GM12878 (cell line): Measurements from ENCODE around the gene SLC44A4. TPM values are rescaled to one million over a fixed set of nuclear protein-coding genes. Genes with fewer than 3 reads are reported as not detected.
A peak's percentile ranks its signal among the peaks of the same experiment; 100 is the strongest.

Experiments used
- ATF7 ChIP-seq: fragments of 450-650 bp; IDR thresholded peaks from 2 replicates; pipeline ENCODE4 v1.6.1; 2016; ENCODE audit warnings: low read depth, mild to moderate bottlenecking
- BCL11A ChIP-seq: IDR thresholded peaks from 2 replicates; pipeline ENCODE4 v1.6.1; 2011; ENCODE audit warnings: low read depth, low read length
- EED ChIP-seq: sonication (generic); IDR thresholded peaks from 2 replicates; pipeline ENCODE4 v1.6.1; 2016; ENCODE audit warnings: antibody characterized with exemption, low read depth
- ESRRA ChIP-seq: IDR thresholded peaks from 2 replicates; pipeline ENCODE4 v1.6.1; 2012; ENCODE audit warnings: mild to moderate bottlenecking, low read length, improper control_type of control experiment
- FOS ChIP-seq: IDR thresholded peaks from 3 replicates; pipeline ENCODE4 v1.6.1; 2011; ENCODE audit warnings: borderline replicate concordance; ENCODE audit not compliant: insufficient read length; ENCODE audit errors: extremely low read depth
- GABPA ChIP-seq: IDR thresholded peaks from 2 replicates; pipeline ENCODE4 v1.6.1; 2014; ENCODE audit warnings: antibody characterized with exemption, low read depth, mild to moderate bottlenecking, inconsistent platforms
- HDAC6 ChIP-seq: fragments of 200-600 bp; sonication (generic); IDR thresholded peaks from one replicate; pipeline ENCODE4 v1.8.0; 2017; ENCODE audit warnings: antibody characterized with exemption; ENCODE audit not compliant: unreplicated experiment
- MEF2A ChIP-seq: IDR thresholded peaks from 2 replicates; pipeline ENCODE4 v1.6.1; 2011; ENCODE audit warnings: low read depth, mild to moderate bottlenecking, low read length, moderate library complexity; ENCODE audit not compliant: insufficient read depth
- MTA2 ChIP-seq: fragments of 450-650 bp; IDR thresholded peaks from 2 replicates; pipeline ENCODE4 v1.6.1; 2016; ENCODE audit warnings: low read depth, mild to moderate bottlenecking, moderate library complexity
- MYC ChIP-seq: IDR thresholded peaks from 2 replicates; pipeline ENCODE4 v1.6.1; 2011; ENCODE audit warnings: mild to moderate bottlenecking, low read length, moderate library complexity, inconsistent platforms; ENCODE audit not compliant: insufficient read depth, insufficient replicate concordance, insufficient read length, severe bottlenecking
- PML ChIP-seq: IDR thresholded peaks from 2 replicates; pipeline ENCODE4 v1.6.1; 2012; ENCODE audit warnings: low read length, inconsistent platforms
- SMAD5 ChIP-seq: IDR thresholded peaks from 2 replicates; pipeline ENCODE4 v1.6.1; 2016; ENCODE audit warnings: antibody characterized with exemption, low read depth
- TCF7 ChIP-seq: IDR thresholded peaks from 2 replicates; pipeline ENCODE4 v1.6.1; 2014; ENCODE audit warnings: antibody characterized with exemption, borderline replicate concordance
- YBX1 ChIP-seq: fragments of 450-650 bp; IDR thresholded peaks from 2 replicates; pipeline ENCODE4 v1.6.1; 2016; ENCODE audit warnings: antibody characterized with exemption
- YY1 ChIP-seq: IDR thresholded peaks from 2 replicates; pipeline ENCODE4 v1.6.1; 2011; ENCODE audit warnings: low read depth, mild to moderate bottlenecking, low read length
- polyA plus RNA-seq, 11 experiments: library from polyadenylated mRNA; depleted of rRNA in 4 of 11; unstranded in 6 of 11; stranded (reverse) in 5 of 11; fragments of >200 nt; fragmentation: Nextera tagmentation in 4 of 11; fragmentation: Illumina TruSeq in 1 of 11; extraction: Ambion mirVana in 4 of 11; extraction: Trizol in 1 of 11; gene quantifications; 1 replicate in 1 of 11; 2 replicates in 10 of 11; pipeline versions ENCODE4 v1.2.1 to v1.2.3, GENCODE V29; 2011 to 2016; ENCODE audit warnings: inconsistent platforms in 2 of 11, missing spikeins in 2 of 11, low read depth in 1 of 11
- total RNA-seq, 4 experiments: library from RNA; depleted of rRNA in 3 of 4; stranded (reverse); fragments of >200 nt in 3 of 4; fragmentation: Illumina TruSeq in 1 of 4; extraction: Trizol in 1 of 4; gene quantifications; 2 replicates each; pipeline versions ENCODE4 v1.2.1 to v1.2.3, GENCODE V29; 2013 to 2021
- TF ChIP-seq, protein P1 (sequence below): fragments of 150-350 bp; IDR thresholded peaks from 2 replicates; pipeline ENCODE4 v1.6.1; 2014; ENCODE audit warnings: mild to moderate bottlenecking, low read depth, low read length
- TF ChIP-seq, protein P2 (sequence below): fragments of 450-650 bp; IDR thresholded peaks from 2 replicates; pipeline ENCODE4 v1.6.1; 2017; ENCODE audit warnings: borderline replicate concordance
- TF ChIP-seq, protein P3 (sequence below): fragments of 450-650 bp; IDR thresholded peaks from 2 replicates; pipeline ENCODE4 v1.6.1; 2017; ENCODE audit warnings: low read depth, mild to moderate bottlenecking, moderate library complexity
- TF ChIP-seq, protein P4 (sequence below): fragments of 450-650 bp; formaldehyde crosslinking; IDR thresholded peaks from 2 replicates; pipeline ENCODE4 v1.4.0; 2020; ENCODE audit warnings: mild to moderate bottlenecking, moderate library complexity
- TF ChIP-seq, protein P5 (sequence below): fragments of 450-650 bp; IDR thresholded peaks from 2 replicates; pipeline ENCODE4 v1.6.1; 2016; ENCODE audit warnings: mild to moderate bottlenecking

The SLC44A4 gene
- total and polyA plus RNA-seq, 10 of the 15 experiments (the other 5 are each of a cell fraction or from before 2014, with no cell fraction given): 0.04 to 0.24 (median 0.15) TPM; not detected in 3

DNA sequence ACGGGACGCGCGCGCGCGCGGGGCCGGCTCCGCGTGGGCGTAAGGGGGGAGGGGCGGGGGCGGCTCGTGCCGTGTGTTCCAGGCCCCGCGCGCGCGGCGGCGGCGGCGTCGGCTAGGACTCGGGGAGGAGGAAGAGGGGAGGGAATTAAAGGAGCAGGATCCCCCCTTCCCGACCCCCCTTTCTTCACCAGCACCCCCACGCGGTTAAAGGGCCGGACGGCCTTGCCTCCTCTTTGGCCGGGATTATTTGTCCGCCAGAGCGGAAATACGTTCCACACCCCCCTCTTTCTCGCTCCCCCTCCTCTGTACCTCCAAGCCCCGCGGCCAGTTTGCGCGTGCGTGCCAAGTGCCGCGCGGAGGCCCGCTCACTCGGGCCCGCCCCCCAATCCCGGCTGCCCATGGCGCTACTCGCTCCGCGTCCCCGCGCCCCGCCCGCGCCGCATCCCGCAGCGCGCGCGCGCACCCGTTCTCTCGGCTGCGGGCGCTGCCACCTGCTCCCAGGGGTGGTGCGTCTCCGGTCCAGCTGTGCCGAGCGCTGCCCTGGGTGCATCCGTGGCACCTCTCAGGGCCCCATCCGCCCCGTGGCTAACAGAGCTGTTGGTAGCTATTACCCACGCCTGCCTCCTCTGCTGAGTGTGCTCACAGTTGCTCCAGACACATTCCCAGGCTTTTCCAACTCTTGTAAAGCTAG, 23.3 kb upstream of the SLC44A4 start, which contains the start of gene ZBTB12 (continued):
- TF ChIP-seq, protein P1, sequence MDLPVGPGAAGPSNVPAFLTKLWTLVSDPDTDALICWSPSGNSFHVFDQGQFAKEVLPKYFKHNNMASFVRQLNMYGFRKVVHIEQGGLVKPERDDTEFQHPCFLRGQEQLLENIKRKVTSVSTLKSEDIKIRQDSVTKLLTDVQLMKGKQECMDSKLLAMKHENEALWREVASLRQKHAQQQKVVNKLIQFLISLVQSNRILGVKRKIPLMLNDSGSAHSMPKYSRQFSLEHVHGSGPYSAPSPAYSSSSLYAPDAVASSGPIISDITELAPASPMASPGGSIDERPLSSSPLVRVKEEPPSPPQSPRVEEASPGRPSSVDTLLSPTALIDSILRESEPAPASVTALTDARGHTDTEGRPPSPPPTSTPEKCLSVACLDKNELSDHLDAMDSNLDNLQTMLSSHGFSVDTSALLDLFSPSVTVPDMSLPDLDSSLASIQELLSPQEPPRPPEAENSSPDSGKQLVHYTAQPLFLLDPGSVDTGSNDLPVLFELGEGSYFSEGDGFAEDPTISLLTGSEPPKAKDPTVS: no peak
- TF ChIP-seq GABPA: no peak
- no peak for TF ChIP-seq BCL11A
- TF ChIP-seq MTA2: no peak
- TF ChIP-seq MEF2A: no peak
- no peak for TF ChIP-seq SMAD5
- no peak for TF ChIP-seq HDAC6
- TF ChIP-seq MYC: peak; percentile 58
- TF ChIP-seq TCF7: no peak
- no peak for TF ChIP-seq ESRRA
- no peak for TF ChIP-seq FOS
- TF ChIP-seq, protein P2, sequence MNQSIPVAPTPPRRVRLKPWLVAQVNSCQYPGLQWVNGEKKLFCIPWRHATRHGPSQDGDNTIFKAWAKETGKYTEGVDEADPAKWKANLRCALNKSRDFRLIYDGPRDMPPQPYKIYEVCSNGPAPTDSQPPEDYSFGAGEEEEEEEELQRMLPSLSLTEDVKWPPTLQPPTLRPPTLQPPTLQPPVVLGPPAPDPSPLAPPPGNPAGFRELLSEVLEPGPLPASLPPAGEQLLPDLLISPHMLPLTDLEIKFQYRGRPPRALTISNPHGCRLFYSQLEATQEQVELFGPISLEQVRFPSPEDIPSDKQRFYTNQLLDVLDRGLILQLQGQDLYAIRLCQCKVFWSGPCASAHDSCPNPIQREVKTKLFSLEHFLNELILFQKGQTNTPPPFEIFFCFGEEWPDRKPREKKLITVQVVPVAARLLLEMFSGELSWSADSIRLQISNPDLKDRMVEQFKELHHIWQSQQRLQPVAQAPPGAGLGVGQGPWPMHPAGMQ: no peak
- TF ChIP-seq PML: no peak
- no peak for TF ChIP-seq YBX1
- TF ChIP-seq, protein P3, sequence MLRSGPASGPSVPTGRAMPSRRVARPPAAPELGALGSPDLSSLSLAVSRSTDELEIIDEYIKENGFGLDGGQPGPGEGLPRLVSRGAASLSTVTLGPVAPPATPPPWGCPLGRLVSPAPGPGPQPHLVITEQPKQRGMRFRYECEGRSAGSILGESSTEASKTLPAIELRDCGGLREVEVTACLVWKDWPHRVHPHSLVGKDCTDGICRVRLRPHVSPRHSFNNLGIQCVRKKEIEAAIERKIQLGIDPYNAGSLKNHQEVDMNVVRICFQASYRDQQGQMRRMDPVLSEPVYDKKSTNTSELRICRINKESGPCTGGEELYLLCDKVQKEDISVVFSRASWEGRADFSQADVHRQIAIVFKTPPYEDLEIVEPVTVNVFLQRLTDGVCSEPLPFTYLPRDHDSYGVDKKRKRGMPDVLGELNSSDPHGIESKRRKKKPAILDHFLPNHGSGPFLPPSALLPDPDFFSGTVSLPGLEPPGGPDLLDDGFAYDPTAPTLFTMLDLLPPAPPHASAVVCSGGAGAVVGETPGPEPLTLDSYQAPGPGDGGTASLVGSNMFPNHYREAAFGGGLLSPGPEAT: 0 out of 2 replicates have a peak, but pooled peaks have one; percentile 16
- no peak for TF ChIP-seq EED
- TF ChIP-seq ATF7: no peak
- TF ChIP-seq YY1: 0 out of 2 replicates have a peak, but pooled peaks have one; percentile 26
- TF ChIP-seq, protein P4, sequence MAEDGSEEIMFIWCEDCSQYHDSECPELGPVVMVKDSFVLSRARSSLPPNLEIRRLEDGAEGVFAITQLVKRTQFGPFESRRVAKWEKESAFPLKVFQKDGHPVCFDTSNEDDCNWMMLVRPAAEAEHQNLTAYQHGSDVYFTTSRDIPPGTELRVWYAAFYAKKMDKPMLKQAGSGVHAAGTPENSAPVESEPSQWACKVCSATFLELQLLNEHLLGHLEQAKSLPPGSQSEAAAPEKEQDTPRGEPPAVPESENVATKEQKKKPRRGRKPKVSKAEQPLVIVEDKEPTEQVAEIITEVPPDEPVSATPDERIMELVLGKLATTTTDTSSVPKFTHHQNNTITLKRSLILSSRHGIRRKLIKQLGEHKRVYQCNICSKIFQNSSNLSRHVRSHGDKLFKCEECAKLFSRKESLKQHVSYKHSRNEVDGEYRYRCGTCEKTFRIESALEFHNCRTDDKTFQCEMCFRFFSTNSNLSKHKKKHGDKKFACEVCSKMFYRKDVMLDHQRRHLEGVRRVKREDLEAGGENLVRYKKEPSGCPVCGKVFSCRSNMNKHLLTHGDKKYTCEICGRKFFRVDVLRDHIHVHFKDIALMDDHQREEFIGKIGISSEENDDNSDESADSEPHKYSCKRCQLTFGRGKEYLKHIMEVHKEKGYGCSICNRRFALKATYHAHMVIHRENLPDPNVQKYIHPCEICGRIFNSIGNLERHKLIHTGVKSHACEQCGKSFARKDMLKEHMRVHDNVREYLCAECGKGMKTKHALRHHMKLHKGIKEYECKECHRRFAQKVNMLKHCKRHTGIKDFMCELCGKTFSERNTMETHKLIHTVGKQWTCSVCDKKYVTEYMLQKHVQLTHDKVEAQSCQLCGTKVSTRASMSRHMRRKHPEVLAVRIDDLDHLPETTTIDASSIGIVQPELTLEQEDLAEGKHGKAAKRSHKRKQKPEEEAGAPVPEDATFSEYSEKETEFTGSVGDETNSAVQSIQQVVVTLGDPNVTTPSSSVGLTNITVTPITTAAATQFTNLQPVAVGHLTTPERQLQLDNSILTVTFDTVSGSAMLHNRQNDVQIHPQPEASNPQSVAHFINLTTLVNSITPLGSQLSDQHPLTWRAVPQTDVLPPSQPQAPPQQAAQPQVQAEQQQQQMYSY: no peak
- TF ChIP-seq, protein P5, sequence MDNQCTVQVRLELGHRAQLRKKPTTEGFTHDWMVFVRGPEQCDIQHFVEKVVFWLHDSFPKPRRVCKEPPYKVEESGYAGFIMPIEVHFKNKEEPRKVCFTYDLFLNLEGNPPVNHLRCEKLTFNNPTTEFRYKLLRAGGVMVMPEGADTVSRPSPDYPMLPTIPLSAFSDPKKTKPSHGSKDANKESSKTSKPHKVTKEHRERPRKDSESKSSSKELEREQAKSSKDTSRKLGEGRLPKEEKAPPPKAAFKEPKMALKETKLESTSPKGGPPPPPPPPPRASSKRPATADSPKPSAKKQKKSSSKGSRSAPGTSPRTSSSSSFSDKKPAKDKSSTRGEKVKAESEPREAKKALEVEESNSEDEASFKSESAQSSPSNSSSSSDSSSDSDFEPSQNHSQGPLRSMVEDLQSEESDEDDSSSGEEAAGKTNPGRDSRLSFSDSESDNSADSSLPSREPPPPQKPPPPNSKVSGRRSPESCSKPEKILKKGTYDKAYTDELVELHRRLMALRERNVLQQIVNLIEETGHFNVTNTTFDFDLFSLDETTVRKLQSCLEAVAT: no peak
